HG02610 (cell line): ENCODE results near the gene THADA.

Experiments
- ATAC-seq: cut with Tn5 transposase; IDR thresholded peaks from one replicate; pipeline ENCODE4 v1.9.1; 2021; ENCODE audit warnings: mild to moderate bottlenecking, moderate library complexity; ENCODE audit not compliant: unreplicated experiment

Gene THADA

DNA sequence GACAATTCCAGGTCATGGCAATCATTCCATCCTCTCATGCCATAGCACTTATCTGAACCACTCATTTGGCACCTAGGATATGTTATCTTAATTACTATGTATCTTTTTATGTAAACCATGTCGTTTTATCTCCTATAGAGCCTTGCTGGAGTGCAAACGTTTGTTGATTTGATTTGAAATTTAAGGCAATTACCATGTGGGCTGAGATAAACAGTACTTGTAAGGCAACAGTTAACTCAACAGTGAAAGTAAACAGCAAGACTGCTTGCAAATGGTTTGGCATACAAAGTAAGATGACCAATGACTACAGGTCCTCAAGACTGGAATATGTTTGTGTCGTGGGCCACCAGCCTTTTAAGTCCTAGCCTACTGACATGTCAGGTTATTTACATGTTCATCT lies 235.7 kb downstream of the THADA start:
- ATAC-seq = no peak

GRCh38 chr2:43358410-43359201 lies 237.2 kb downstream of the THADA start:
- no peak for ATAC-seq

- no peak for ATAC-seq
Measured at GRCh38 chr2:43356774-43357173, 239.1 kb downstream of the THADA start.

DNA sequence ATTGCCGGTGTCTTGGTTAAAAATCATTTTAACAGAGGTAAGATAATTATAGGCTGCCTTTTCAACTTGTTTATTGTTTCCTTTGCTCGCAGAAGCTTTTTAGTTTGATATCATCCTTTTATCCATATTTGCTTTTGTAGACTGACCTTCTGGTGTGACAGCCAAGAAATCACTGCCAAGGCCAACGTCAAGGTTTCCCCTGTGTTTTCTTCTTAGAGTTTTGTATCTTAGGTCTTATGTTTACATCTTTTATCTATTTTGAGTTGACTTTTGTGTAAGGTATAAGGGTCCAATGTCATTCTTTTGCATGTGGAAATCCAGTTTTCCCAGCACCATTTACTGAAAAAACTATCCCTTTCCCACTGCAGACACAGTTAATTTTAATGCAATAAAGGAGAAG lies 240.4 kb downstream of the THADA start:
- no peak for ATAC-seq

- ATAC-seq = no peak
Measured at GRCh38 chr2:43349904-43350303, 245.9 kb downstream of the THADA start.

GRCh38 chr2:43348908-43349661 lies 246.8 kb downstream of the THADA start:
- ATAC-seq = no peak

- no peak for ATAC-seq
Measured at GRCh38 chr2:43347746-43348145, 248.1 kb downstream of the THADA start.

DNA sequence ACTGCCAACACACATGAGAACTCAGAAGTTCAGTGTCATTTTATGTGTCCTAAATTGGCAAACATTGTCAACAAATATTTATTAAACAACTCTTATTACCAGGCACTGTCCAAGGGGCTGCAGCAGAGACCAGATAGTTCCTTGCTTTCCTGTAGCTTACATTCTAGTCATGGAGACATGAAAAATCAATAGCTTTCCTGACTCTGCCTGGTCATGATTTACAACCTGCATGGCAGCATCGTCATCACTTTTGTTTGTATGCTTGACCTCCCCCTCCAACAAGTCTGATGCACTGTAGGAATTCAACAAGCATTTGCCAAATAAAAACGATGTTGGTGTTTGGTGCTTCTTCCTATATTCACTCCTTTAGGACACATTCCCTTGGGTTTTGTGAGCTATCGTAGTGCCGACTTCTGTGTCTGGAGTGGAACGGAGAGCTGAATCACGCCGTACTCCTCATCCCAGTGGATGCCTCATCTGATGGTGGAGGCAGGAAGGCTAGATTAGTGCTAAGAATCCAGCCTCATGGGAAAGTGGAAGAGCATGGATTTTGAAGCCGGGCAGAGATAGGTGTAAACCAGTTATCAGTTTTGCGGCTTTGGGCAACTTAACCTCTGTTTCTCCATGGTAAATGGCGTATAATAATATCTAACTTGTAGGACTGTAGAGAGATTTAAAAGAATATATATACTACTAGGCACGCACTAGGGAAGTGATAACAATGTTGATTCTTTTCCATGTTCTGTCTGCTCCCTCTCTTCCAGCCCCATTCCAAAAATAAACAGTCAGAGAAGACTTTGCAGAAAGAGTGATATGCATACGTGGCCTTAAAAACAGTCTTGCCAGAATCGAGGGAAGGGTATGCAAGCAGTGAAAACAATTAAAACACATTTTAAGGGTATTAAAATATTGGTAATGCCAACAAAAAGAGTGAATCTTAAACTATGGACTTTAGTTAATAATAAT lies 249.0 kb downstream of the THADA start:
- no peak for ATAC-seq

DNA sequence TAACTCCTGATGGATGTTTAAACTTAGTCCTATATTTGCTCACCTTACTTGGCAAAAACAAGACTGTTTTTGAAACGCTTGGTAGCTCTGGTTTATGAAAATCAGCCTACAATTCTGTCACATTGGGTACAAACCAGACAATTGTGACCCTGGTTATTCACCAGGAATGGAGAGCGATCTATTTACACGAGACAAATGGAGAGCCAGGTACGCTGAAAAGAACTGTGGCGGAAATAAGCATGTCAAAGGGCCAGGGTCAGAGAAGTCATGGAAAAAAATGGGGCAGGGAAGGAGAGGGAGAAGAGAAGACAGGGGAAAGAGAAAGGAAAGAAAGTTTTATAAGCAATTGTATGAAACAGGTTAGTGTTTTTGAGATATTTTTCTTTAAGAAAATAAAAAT lies 250.0 kb downstream of the THADA start:
- no peak for ATAC-seq

GRCh38 chr2:43345391-43345813 lies 250.4 kb downstream of the THADA start:
- ATAC-seq = no peak

DNA sequence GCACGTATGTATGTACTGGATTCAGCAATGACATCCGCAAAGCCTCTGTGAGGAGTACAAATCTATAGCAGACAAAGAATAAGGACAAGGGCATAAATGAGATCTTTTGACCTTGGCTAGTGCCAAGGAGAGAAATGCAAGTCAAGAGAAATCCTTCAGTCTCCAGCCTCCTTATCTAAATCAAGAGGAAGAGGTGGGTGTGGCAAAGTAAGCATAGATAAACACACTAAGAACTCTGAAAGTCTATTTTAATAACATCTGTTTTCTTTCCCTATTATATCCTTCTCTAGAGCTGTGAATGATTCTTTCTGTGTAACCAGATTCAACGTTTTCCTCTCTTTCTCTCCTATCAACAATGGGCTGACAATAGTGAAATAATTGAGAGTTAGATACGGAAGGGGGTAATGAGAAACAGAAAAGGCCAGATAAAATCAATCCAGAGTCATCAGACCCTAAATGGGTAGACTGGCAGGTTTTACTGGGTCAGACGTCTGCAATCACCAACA lies 250.9 kb downstream of the THADA start:
- no peak for ATAC-seq

- no peak for ATAC-seq
Measured at GRCh38 chr2:43343573-43344304, 252.1 kb downstream of the THADA start.

DNA sequence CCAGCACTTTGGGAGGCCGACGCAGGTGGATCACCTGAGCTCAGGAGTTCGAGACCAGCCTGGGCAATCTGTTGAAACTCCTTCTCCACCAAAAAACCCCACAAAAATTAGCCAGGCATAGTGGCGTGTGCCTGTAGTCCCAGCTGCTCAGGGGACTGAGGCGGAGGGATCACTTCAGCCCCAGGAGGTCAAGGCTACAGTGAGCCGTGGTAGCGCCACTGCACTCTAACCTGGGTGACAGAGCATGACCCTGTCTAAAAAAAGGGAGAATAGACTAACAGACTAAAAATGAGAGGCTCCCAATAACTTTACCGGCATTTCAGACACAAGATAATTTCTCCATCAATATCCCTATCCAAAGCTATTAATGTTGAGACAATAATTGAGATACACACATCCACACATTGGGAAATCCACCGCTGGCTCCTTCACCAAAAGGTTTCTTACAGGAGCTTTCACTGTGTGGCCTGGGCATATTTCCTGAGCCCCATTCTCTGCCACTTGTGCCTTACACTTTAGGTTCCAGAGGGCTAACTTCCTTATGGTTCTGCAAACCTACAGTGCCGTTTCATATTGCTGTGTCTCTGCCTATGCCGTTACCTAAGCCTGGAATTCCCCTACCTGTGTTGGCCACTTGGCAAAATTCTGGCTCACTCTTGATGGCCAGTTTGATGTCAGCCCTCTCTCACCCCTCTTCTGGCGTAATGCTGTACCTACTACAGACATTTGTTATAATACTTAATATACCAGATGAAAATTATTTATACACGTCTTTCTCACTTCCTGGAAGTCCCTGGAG lies 253.7 kb downstream of the THADA start:
- no peak for ATAC-seq

DNA sequence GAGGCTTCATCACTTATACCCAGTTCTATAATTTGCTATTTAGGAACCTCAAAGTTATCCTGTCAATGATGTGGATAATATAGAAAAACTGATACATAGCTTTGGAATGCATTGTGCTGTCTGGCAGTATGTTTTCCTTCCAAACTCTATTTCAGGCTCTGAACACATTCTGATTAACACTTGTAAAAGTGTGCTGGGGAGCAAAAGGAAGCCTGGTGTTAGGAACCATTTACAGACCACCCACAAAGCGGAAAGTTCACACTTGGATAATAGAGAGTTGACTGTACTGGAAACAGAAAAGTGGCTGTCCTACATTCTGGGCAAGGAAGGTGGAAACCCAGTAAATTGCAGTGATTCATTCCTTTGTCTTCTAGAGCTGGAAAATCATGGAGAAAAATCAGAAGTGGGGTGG lies 254.9 kb downstream of the THADA start:
- no peak for ATAC-seq

DNA sequence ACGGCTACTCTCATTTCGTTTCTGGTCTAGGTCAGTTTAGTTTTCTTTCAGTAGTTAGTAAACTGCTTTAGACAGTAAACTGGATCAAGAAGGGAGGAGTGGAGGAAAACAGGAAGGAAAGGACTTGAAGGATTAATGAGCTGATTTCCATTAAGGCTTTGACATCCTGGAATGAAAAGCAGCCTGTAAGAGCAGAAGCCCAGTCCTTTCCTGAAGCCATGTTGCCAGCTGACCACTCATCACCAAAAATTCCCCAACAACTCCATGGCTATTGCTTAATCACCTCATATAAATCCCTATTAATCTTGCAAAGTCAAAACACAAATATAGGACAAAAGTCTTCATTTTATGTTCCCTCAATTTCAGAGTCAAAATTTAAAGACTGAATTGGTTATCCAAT lies 255.8 kb downstream of the THADA start:
- ATAC-seq = no peak

GRCh38 chr2:43333656-43334144 lies 262.1 kb downstream of the THADA start:
- no peak for ATAC-seq

DNA sequence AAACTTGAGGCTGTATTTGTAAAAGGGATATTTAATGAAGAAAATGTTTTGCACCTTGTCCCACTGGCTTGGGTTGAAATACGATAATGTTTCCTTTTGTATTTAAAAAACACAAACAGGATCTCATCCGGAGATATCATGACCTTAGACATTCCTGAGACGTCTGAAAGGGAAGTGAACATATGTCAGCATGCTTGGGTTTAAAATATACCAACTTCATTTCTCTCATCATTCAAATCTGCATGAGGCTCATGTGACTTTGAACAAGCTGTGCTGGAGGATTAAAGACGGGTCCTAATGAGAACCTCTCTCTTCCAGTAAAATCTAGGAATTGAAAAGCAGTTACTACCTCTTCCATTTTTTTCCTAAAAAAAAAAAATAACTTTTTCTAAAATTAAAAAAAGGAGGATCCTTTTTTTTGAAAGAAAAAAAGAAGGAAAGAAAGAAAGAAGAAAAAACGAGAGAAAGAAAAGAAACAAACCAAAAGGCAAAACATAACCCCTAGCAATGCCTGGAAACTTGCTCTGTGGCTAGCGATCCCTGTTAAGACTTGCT lies 262.7 kb downstream of the THADA start:
- no peak for ATAC-seq

GRCh38 chr2:43332653-43333052 lies 263.2 kb downstream of the THADA start:
- no peak for ATAC-seq

GRCh38 chr2:43331422-43331821 lies 264.4 kb downstream of the THADA start:
- no peak for ATAC-seq
